Keratinocyte (primary cell): Measurements from ENCODE around the gene SZRD1.

Experiments used
- CTCF ChIP-seq, 3 experiments: IDR thresholded peaks in 1 of 3; conservative IDR thresholded peaks in 1 of 3; optimal IDR thresholded peaks in 1 of 3; 2 replicates in 2 of 3; 3 replicates in 1 of 3; pipeline versions ENCODE3 to v1.5.1; 2011; ENCODE audit warnings: low read length in 3 of 3, mild to moderate bottlenecking in 3 of 3, moderate library complexity in 2 of 3, control low read depth in 1 of 3, inconsistent platforms in 1 of 3; ENCODE audit not compliant: insufficient read depth in 2 of 3; ENCODE audit errors: extremely low read depth in 1 of 3
- EZH2 ChIP-seq: IDR thresholded peaks from one replicate; pipeline ENCODE4 v1.6.1; 2012; ENCODE audit warnings: inconsistent platforms, mild to moderate bottlenecking, low read length, moderate library complexity

- no peak for TF ChIP-seq EZH2
- no peak for TF ChIP-seq CTCF (optimal IDR thresholded peaks at IDR 0.05 in 1 of 3, IDR thresholded peaks at IDR 0.05 in 1 of 3, conservative IDR thresholded peaks at IDR 0.05 in 1 of 3; ENCODE audit: extremely low read depth in 1 of 3, insufficient read depth in 2 of 3, low read length in 3 of 3)
Measured at GRCh38 chr1:16366722-16367257, at the start of gene SZRD1.
